Eye (tissue), 1 donor: ENCODE data around the gene ZNF670.

Source experiments
- DNase-seq: peaks from one replicate; pipeline ENCODE4 v3.0.0-alpha.2; 2015

The ZNF670 gene

DNA sequence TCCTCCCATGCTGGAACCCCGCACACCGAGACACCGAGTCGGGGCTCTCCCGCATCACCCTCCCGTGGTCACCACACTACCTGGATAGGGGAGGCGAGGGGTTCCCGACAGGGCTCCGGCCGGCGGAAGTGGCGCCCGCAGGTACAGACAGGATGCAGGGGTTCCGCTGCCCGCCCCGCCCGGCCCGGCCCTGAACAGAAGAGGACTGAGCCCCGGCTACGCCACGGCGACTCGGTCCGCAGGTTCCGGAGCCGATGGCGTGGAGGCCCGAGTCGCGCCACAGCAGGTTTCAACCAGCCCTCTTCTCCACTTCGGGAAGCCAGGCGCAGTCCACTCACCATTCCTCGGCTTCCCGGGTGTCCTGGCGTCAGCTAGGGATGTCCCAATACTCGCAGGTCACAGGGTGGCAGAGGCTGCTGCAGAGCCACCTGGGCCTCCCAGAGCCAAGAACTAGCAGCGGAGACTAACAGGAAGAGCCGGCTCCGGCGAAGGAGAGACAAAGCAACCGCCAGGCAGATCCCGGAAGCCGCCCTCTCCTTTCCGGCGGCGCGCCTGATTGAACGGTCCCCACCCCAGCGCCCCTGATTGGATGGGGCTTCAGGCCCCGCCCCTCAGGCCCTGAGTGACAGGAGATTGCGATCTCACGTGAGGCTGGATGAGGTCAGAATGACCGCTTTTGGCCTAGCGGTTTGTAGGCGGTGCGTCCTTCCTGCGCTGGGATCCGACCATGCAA, 25.4 kb upstream of the ZNF670 start, which contains the start of gene ZNF669:
Gene ZNF669, minus strand, starts transcription at position 498 of the 733 bp plus-strand sequence. Its CDS starts 157 bp downstream, at position 341.
- peak; percentile 99 for DNase-seq

DNA sequence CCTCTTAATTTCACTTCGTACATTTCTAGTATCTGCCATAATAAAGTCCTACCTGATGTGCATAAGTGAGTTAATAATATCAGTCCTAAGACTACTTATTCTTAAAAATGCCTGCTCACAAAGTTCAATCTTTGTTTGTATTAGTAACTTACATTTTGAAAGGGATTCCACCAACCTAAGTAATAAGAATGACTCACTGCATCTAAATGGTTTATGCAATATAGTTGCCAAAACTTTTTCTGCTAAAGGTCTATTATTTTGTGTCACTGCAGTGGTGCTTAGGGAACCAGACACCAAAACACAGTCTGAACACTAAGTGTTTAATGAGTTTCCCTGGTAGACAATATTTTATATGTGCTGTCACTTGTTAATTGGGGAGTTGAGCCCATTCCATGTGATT, 23.8 kb upstream of the ZNF670 start:
- DNase-seq = no peak

GRCh38 chr1:247100676-247101279, 22.2 kb upstream of the ZNF670 start:
- no peak for DNase-seq

DNA sequence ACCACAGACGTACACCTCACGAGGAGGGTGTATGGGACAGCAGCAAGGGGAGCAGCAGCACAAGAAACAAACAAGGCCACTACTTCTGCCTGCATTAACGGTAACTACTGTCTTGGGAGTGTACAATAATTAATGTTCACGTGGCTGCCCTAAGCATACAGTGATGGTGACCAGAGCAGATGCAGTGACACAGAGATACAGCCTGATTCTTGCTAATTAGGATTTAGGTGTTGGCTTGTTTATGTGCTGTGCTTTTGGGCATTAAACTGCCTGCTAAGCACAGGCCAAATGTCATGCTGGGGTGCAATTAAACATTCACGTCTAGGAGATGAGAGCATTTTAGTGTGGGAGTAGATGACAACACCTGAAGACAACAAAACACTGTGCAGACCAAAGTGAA, 18.3 kb upstream of the ZNF670 start:
- DNase-seq = no peak

GRCh38 chr1:247096544-247096943, 17.9 kb upstream of the ZNF670 start:
- no peak for DNase-seq

- no peak for DNase-seq
These were observed 17.5 kb upstream of the ZNF670 start for GRCh38 chr1:247096112-247096511.

DNA sequence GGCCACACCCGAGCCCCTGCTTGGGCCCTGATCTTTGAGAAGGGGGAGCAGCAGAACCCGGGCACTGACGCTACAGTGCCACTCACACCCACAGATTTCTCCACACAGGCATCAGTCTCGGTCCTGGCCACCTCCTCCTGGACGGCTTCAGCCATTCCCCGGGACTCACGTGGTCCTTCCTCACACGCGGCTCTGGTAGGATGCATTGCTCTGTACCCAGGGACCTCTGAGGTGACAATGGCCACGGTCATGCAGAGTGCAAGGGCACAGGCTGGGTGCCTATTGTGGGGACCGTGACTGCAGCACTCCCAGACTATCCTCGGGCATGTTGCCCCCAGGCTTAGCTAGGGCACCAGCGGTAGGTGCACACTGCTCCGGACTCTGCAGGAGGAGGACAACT, 11.8 kb upstream of the ZNF670 start:
- no peak for DNase-seq

DNA sequence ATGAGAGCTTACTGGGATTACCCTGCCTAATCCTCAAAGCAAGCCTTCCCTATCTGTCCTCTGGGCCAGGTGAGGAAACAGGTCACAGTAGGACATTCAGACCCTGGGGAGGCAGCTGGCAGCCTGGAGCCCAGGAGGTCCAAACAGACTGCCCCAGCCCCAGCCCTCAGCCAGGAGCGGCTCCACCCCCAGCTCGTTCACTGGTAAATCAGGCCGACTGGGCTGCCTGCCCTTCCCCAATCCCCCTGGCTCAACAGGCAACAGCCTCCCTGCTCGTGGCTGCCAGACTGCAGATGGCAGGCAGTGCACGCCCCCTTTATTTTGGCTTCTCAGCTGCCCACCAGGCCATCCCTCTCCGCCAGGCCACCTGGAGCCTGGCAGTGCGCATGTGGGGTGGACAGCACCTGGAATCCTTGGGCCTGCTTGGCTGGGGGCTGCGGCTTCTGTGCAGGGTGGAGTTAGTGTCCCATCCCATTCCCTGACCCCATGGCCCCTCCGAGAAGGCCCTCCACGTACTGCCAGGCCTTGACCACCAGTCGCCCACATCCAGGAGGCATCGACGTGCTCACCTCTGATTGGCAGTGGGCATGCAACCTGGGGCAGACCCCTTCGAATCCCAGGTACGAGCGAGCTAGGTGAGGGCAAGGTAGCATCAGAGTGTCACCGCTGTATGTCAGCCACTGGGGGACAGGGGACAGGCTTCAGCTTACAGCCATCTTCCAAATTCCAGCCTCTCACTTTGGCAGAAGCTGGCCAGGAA, 11.2 kb upstream of the ZNF670 start:
- no peak for DNase-seq

DNA sequence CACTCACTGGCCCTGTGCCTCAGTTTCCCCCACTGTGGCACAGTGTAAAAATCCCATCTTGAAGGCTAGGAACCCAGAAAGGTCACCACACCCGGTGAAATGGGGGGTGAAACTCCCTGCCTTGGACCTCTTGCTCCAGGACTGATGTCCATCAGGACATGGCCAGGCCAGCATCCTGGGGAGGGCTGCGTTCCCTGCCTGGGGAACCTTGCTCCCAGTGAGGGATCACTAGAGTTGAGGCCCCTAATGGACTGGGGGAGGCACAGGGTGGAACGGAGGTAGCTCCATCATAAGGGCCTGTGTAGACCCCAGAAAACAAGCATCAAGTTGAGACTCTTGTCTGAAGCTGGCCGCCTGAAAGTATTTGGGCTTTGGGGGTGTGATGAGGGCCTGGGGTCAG, 10.4 kb upstream of the ZNF670 start:
- DNase-seq = no peak

- DNase-seq = no peak
These were observed 8.6 kb upstream of the ZNF670 start for GRCh38 chr1:247087256-247087655.

DNA sequence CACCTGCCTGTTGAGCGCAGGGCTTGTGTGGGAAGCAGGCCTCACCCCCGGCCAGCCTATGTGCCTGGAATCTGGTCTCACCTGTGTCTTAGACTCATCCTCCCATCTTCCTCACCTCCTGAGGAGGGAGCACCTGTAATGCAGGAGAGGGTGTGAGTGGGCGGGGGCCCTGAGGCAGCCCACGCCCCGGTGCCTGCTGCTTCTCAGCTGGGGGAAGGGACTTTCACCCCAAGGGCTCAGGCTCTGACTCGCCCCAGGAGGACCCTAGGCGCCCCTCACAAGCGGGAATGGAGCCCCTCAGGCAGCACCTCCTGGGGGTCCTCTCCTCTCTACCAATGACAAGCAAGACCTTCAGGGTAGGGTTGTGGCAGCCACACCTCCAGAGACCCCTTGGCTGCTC, 6.7 kb upstream of the ZNF670 start:
- DNase-seq = no peak

DNA sequence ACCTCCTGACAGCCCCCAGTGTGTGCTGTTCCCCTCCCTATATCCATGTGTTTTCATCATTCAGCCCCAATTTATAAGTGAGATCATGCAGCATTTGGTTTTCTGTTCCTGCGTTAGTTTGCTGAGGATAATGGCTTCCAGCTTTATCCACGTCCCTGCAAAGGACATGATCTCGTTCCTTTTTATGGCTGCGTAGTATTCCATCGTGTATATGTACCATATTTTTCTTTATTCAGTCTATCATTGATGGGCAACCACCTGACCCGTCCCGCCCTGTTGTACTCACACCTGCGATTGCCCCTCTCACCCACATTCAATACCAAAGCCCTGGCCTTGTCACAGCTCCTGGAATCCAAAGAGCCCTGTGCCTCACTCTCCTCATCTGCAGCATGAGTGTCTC, 6.2 kb upstream of the ZNF670 start:
- DNase-seq = no peak

- DNase-seq = no peak
These were observed 697 bp upstream of the ZNF670 start for GRCh38 chr1:247079141-247079874.

DNA sequence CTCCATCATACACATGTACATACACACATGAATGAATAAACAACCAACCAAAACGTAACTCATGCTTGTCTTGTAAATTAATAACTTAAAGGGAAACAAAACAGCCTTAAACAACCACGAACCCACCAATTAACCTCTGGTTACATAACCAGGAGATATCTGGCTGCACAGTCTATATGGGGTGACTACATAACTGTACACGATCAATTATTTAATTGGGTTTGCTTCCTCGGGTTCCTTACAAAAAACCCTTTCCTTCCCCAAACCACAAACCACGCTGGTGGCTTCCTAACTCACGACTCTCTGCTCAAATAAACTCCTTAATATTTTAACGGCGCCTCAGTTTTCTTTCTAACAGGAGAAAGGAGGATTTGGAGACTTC, 744 bp downstream of the ZNF670 start:
- no peak for DNase-seq

- DNase-seq = no peak
These were observed 1.4 kb downstream of the ZNF670 start for GRCh38 chr1:247077213-247077612.

GRCh38 chr1:247070645-247071044, 8.0 kb downstream of the ZNF670 start:
- no peak for DNase-seq

DNA sequence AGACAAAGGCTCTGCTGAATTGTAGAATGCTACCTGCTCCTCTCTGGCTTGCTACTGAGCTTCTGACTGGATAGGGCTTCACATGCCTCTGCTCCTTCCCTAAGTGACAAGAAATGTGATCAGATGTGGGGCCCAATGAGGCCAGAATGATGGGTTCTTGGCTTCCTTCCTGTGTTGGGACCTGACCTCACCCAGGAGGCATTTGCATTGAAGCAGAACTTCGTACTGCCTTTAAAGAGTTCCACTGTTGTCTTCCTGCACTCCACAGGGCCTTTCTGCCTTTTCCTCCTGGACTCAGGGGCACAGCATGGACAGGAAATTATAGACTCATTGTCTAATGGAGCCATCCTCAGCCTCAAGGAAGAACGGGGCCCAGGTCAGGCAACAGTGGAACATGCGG, 14.3 kb downstream of the ZNF670 start:
- no peak for DNase-seq

- no peak for DNase-seq
These were observed 17.8 kb downstream of the ZNF670 start for GRCh38 chr1:247060771-247061170.

DNA sequence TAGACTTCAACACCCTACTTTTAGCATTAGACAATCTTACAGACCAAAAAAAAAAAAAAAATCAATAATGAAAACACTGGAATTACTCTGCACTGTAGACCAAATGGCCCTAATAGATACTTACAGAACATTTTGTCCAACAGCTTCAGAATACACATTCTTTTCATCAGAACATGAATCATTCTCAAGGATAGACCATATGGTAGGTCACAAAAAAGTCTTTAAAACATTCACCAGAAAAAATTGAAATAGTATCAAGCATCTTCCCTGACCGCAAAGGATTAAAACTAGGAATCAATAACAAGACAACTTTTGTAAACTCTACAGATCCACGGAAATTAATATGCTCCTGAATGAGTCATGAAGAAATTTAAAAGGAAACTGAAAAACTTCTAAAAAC, 22.5 kb downstream of the ZNF670 start:
- no peak for DNase-seq

DNA sequence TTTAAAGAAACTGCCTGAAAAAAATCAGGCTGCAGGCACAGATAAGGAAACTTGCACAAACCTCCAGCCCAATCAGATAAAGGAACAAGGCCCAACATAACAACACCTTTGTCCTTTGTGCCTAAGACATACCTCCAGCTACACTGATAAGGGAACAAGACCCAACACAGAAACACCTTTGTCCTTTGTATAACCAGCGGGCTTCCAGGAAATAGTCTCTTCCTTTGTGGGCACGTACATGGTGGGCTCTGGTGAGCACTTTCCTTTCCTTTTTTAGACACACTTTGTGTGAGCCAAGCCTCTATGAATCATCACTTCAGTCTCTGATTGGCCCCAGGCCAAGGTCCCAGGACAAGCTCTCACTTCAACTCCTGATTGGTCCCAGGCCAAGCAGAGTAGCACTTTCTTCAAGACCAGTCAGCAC, 23.6 kb downstream of the ZNF670 start:
- DNase-seq = no peak

GRCh38 chr1:247047702-247048101, 30.9 kb downstream of the ZNF670 start:
- DNase-seq = no peak

DNA sequence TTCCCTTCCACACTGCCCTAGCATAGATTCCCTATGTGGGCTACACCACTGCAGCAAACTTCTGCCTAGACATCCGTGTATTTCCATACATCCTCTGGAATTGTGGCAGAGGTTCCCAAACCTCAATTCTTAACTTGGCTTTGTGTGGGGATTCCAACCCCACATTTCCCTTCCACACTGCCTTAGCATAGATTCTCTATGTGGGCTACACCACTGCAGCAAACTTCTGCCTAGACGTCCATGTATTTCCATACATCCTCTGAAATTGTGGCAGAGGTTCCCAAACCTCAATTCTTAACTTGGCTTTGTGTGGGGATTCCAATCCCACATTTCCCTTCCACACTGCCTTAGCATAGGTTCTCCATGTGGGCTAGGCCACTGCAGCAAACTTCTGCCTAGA, 31.4 kb downstream of the ZNF670 start:
- DNase-seq = no peak

- no peak for DNase-seq
These were observed 35.2 kb downstream of the ZNF670 start for GRCh38 chr1:247043406-247043805.
